ENCODE data around the gene WFDC10A. TPM values are rescaled to one million over a fixed set of nuclear protein-coding genes. Genes with fewer than 3 reads are reported as not detected.

Gene WFDC10A
- total RNA-seq, 2 donors from 2014 or later = not detected

DNA sequence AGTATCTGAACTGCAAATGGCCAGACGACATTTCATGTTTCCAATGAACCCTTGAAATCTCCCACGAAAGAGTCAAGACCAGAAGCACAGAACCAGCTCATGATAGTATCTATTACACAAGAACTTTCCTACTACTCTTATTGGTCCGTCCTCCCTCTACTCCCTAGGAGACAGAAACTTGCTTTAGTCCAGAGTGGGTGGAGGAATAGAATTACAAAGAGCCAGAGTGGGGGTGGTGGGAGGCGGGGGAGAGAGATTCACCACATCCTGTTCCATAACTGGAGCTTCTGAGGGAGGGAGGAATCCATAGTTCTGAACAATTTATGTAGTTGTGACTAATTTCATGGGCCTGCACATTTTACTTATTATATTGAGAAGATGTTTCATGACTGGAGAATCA lies 18.5 kb upstream of the WFDC10A start:
- intact Hi-C loops (cut with DNase I) = no loop called here
- Histone ChIP-seq H3K4me1 (no peaks in the 10 kb centered on the region), H3K27ac (no peak overlapping the region), H3K4me3 (no peak overlapping the region), H3K36me3 (no peaks in the 10 kb centered on the region), H3K27me3 (no peaks in the 10 kb centered on the region), H3K9me3 (no peaks in the 10 kb centered on the region), H3K9ac (ENCODE audit: low read depth in 2 of 2, low read length in 2 of 2) (no peak overlapping the region)
- TF ChIP-seq, protein P1, sequence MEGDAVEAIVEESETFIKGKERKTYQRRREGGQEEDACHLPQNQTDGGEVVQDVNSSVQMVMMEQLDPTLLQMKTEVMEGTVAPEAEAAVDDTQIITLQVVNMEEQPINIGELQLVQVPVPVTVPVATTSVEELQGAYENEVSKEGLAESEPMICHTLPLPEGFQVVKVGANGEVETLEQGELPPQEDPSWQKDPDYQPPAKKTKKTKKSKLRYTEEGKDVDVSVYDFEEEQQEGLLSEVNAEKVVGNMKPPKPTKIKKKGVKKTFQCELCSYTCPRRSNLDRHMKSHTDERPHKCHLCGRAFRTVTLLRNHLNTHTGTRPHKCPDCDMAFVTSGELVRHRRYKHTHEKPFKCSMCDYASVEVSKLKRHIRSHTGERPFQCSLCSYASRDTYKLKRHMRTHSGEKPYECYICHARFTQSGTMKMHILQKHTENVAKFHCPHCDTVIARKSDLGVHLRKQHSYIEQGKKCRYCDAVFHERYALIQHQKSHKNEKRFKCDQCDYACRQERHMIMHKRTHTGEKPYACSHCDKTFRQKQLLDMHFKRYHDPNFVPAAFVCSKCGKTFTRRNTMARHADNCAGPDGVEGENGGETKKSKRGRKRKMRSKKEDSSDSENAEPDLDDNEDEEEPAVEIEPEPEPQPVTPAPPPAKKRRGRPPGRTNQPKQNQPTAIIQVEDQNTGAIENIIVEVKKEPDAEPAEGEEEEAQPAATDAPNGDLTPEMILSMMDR (IDR thresholded peaks at IDR 0.05) = no peak
- no peak for DNase-seq

DNA sequence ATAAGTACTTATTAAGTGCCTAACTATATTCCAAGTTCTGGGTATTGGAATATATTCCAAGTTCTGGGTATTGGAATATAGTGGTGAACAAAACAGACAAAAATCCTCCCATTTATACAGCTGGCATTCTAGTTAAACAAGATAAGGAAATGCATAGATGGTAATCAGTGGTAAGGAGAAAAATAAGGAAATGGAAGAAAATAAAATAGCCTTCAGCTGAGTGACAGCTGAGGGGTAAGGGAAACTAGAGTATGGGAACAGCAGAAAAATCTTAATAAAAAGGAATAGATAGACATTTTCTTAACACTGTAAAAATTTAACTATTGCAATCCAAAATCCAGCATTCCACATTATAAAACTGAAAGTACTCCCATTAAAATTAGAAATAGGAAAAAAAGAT lies 17.2 kb upstream of the WFDC10A start:
- intact Hi-C loops (cut with DNase I) = no loop called here
- TF ChIP-seq, protein P1 (IDR thresholded peaks at IDR 0.05) = no peak

DNA sequence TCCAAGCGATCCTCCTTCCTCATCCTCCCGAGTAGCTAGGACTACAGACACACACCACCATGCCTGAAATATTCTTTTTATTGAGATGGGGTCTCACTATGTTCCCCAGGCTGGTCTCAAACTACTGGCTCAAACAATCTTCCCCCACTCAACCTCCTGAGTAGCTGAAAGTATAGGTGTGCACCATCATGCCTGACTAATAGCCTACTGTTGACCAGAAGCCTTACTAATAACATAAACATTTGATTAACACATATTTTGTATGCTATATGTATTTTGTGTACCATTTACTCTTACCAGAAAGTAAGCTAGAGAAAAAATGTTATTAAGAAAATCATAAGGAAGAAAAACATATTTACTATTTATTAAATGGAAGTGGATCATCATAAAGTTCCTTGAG lies 11.9 kb upstream of the WFDC10A start:
- H3K4me1 ChIP-seq = no peaks in the 10 kb centered on the region
- intact Hi-C loops (cut with DNase I) = no loop called here
- no peaks in the 10 kb centered on the region for H3K9me3 ChIP-seq
- TF ChIP-seq, protein P1 (IDR thresholded peaks at IDR 0.05) = no peak
- no peaks in the 10 kb centered on the region for H3K27me3 ChIP-seq
- no peak for DNase-seq
- H3K9ac ChIP-seq (ENCODE audit: low read depth in 2 of 2, low read length in 2 of 2) = no peak overlapping the region
- H3K27ac ChIP-seq = no peak overlapping the region
- H3K4me3 ChIP-seq = no peak overlapping the region
- no peaks in the 10 kb centered on the region for H3K36me3 ChIP-seq

More for the DNA sequence above, 17.2 kb upstream of the WFDC10A start:
- H3K9me3 ChIP-seq = no peaks in the 10 kb centered on the region
- H3K27ac ChIP-seq = no peak overlapping the region
- H3K4me3 ChIP-seq = no peak overlapping the region
- H3K9ac ChIP-seq (ENCODE audit: low read depth in 2 of 2, low read length in 2 of 2) = no peak overlapping the region
- DNase-seq = no peak
- no peaks in the 10 kb centered on the region for H3K36me3 ChIP-seq
- H3K27me3 ChIP-seq = no peaks in the 10 kb centered on the region
- no peaks in the 10 kb centered on the region for H3K4me1 ChIP-seq

DNA sequence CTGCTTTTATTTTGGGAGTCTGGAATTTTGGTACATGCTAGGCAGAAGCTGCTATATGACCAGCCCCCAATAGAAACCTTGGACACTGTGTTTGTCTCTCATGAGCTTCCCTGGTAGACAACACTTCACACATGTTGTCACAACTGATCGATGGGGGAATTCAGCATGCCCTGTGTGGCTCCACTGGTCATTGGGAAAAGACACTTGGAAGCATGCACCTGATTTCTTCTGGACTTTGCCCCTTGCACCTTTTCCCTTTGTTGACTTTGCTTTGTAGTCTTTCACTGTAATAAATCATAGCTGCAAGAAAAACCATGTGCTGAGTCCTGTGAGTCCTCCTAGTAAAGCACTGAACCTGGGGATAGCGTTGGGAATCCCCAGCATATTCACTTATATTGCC lies 7.9 kb upstream of the WFDC10A start:
- H3K27ac ChIP-seq = no peak overlapping the region
- no peak overlapping the region for H3K9ac ChIP-seq (ENCODE audit: low read depth in 2 of 2, low read length in 2 of 2)
- no peaks in the 10 kb centered on the region for H3K9me3 ChIP-seq
- intact Hi-C loops (cut with DNase I) = no loop called here
- TF ChIP-seq, protein P1 (IDR thresholded peaks at IDR 0.05) = no peak
- DNase-seq = peak; percentile 81
- H3K4me3 ChIP-seq = no peak overlapping the region
- no peaks in the 10 kb centered on the region for H3K4me1 ChIP-seq
- H3K36me3 ChIP-seq = no peaks in the 10 kb centered on the region
- H3K27me3 ChIP-seq = no peaks in the 10 kb centered on the region

DNA sequence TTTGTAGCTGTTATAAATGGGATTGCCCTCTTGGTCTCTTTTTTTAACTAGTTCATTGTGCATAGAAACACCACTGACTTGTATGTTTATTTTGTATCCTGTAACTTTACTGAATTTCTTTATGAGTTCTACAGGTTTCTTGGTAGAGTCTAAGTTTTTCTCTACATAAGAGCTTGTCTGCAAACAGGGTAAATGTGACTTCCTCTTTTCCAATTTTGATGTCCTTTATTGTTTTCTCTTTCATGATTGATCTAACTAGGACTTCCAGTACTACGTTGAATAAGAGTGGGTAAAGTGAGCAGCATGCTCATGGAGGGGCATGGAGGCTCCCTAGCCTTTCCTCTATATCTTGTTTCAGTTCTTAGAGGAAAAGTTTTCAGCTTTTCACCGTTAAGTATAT lies 3.0 kb upstream of the WFDC10A start:
- TF ChIP-seq, protein P1 (IDR thresholded peaks at IDR 0.05) = no peak

DNA sequence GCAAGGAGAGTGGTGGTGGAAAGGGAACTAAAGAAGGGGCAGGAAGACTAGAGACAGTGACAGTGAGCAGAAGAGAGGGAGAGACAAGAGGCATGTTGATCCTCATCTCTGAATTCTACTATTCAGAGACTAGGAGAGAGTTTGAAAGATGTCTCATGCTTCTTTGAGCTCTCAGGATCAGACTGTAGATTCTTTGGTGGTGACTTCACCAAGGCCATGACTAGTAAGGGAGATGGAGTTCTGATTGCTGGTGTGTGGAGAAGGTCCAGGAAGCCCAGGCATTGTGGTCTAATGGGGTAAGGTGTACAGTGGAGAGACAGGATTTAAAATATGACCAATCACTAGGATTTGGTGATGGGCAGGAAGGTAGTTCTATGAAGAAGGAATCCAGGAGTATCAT lies 832 bp downstream of the WFDC10A start:
- no peaks in the 10 kb centered on the region for H3K36me3 ChIP-seq
- no peak overlapping the region for H3K27ac ChIP-seq
- H3K4me3 ChIP-seq = no peak overlapping the region
- TF ChIP-seq, protein P1 (IDR thresholded peaks at IDR 0.05) = no peak
- DNase-seq = no peak
- H3K4me1 ChIP-seq = no peaks in the 10 kb centered on the region
- H3K27me3 ChIP-seq = no peaks in the 10 kb centered on the region
- no peak overlapping the region for H3K9ac ChIP-seq (ENCODE audit: low read depth in 2 of 2, low read length in 2 of 2)
- intact Hi-C loops (cut with DNase I) = no loop called here
- no peaks in the 10 kb centered on the region for H3K9me3 ChIP-seq

More for the DNA sequence above, 3.0 kb upstream of the WFDC10A start:
- H3K27me3 ChIP-seq = no peaks in the 10 kb centered on the region
- intact Hi-C loops (cut with DNase I) = no loop called here
- H3K27ac ChIP-seq = no peak overlapping the region
- H3K36me3 ChIP-seq = no peaks in the 10 kb centered on the region
- H3K4me1 ChIP-seq = no peaks in the 10 kb centered on the region
- DNase-seq = no peak
- no peaks in the 10 kb centered on the region for H3K9me3 ChIP-seq
- H3K4me3 ChIP-seq = no peak overlapping the region
- no peak overlapping the region for H3K9ac ChIP-seq (ENCODE audit: low read depth in 2 of 2, low read length in 2 of 2)

All from colonic mucosa (tissue), 4 donors.